Dermis blood vessel endothelial cell (primary cell): Measurements from ENCODE around the gene GNGT1. TPM values are rescaled to one million over a fixed set of nuclear protein-coding genes. Genes with fewer than 3 reads are reported as not detected.
A peak's percentile ranks its signal among the peaks of the same experiment; 100 is the strongest.

Experiments
- DNase-seq: peaks from one replicate; pipeline ENCODE4 v3.0.0; 2010
- total RNA-seq: library from RNA; depleted of rRNA; stranded (reverse); fragments of >200 nt; gene quantifications from 2 replicates; pipeline ENCODE4 v1.2.3, GENCODE V29; 2014

GNGT1 gene
- not detected in 2 replicates for total RNA-seq

- no peak for DNase-seq
Observed at GRCh38 chr7:93906267-93906666, at the start of gene GNGT1. GNGT1 (plus strand) TSS chr7:93906567; CDS start chr7:93906747, 180 bp downstream.

GRCh38 chr7:93858857-93859256, 47.5 kb upstream of the GNGT1 start:
- no peak for DNase-seq

GRCh38 chr7:93860261-93860660, 46.1 kb upstream of the GNGT1 start:
- no peak for DNase-seq

- DNase-seq, result no peak
Observed at GRCh38 chr7:93861325-93861949, 44.9 kb upstream of the GNGT1 start.

- no peak for DNase-seq
Observed at GRCh38 chr7:93862651-93863050, 43.7 kb upstream of the GNGT1 start.

- DNase-seq, result no peak
Observed at GRCh38 chr7:93866886-93867285, 39.5 kb upstream of the GNGT1 start.

GRCh38 chr7:93873998-93874574, 32.3 kb upstream of the GNGT1 start:
- no peak for DNase-seq

GRCh38 chr7:93877742-93878141, 28.6 kb upstream of the GNGT1 start:
- peak; percentile 6 for DNase-seq

GRCh38 chr7:93879356-93879755, 27.0 kb upstream of the GNGT1 start:
- DNase-seq, result no peak

- no peak for DNase-seq
Observed at GRCh38 chr7:93882468-93882867, 23.9 kb upstream of the GNGT1 start.

- DNase-seq, result peak; percentile 4
Observed at GRCh38 chr7:93883078-93883916, 23.1 kb upstream of the GNGT1 start.

GRCh38 chr7:93883917-93884345, 22.4 kb upstream of the GNGT1 start:
- DNase-seq, result no peak

- DNase-seq, result no peak
Observed at GRCh38 chr7:93884541-93884940, 21.8 kb upstream of the GNGT1 start.

- DNase-seq, result no peak
Observed at GRCh38 chr7:93889261-93889660, 17.1 kb upstream of the GNGT1 start.

- peak; percentile 41 for DNase-seq
Observed at GRCh38 chr7:93890041-93890463, 16.3 kb upstream of the GNGT1 start.

GRCh38 chr7:93890464-93891068, 15.8 kb upstream of the GNGT1 start, which contains the start of gene TFPI2:
TFPI2 (minus strand) TSS chr7:93890753; CDS start chr7:93890678, 75 bp downstream.
- peak; percentile 47 for DNase-seq

GRCh38 chr7:93894426-93894825, 11.9 kb upstream of the GNGT1 start:
- no peak for DNase-seq

GRCh38 chr7:93894966-93895640, 11.3 kb upstream of the GNGT1 start:
- no peak for DNase-seq

GRCh38 chr7:93895859-93896600, 10.3 kb upstream of the GNGT1 start:
- DNase-seq, result no peak

- DNase-seq, result no peak
Observed at GRCh38 chr7:93897680-93898079, 8.7 kb upstream of the GNGT1 start.

- peak; percentile 88 for DNase-seq
Observed at GRCh38 chr7:93902777-93903423, 3.5 kb upstream of the GNGT1 start.
